ENCODE measurements around the gene MTHFS. TPM values are rescaled to one million over a fixed set of nuclear protein-coding genes. Genes with fewer than 3 reads are reported as not detected.

The MTHFS gene
- total and polyA plus RNA-seq, 12 donors = 10.1 to 38.5 (median 19.9) TPM

GRCh38 chr15:79804838-79805237, 92.0 kb downstream of the MTHFS start:
- WGBS, 2 donors = 97 to 100% methylated on average over 2 of the region's 2 CpGs

GRCh38 chr15:79798311-79798710, 98.5 kb downstream of the MTHFS start:
- no peak overlapping the region for H3K27ac ChIP-seq
- no peaks in the 10 kb centered on the region for H3K36me3 ChIP-seq
- no peak for ATAC-seq
- no peak for TF ChIP-seq CTCF (IDR thresholded peaks at IDR 0.05)
- no peaks in the 10 kb centered on the region for H3K4me1 ChIP-seq
- H3K27me3 ChIP-seq = no peaks in the 10 kb centered on the region
- no peak overlapping the region for H3K4me3 ChIP-seq
- intact Hi-C loops (cut with DNase I) = no loop called here
- peaks cover 0 to 3% (median 0%) of the 10 kb centered on the region in 11 donors for H3K9me3 ChIP-seq
- 77 to 81% methylated on average over 2 of the region's 2 CpGs for WGBS, 2 donors
- no peak for DNase-seq

More at GRCh38 chr15:79804838-79805237, 92.0 kb downstream of the MTHFS start:
- H3K27ac ChIP-seq = no peak overlapping the region
- peaks cover 0 to 4% (median 0%) of the 10 kb centered on the region in 11 donors for H3K9me3 ChIP-seq
- no peak for ATAC-seq
- no peaks in the 10 kb centered on the region for H3K36me3 ChIP-seq
- intact Hi-C loops (cut with DNase I) = no loop called here
- no peak for DNase-seq
- H3K27me3 ChIP-seq = no peaks in the 10 kb centered on the region
- H3K4me1 ChIP-seq = no peaks in the 10 kb centered on the region
- H3K4me3 ChIP-seq = no peak overlapping the region
- no peak for TF ChIP-seq CTCF (IDR thresholded peaks at IDR 0.05)

Other genes starting within 250 kb of the MTHFS start
- 10 to 100 TPM in 1 of 10 donors, 1 to 10 TPM in 1, under 1 TPM in 6, not detected in 2; 0.30 to 11.1 (median 0.67) TPM for gene BCL2A1, start 74.2 kb upstream of the MTHFS start, total RNA-seq
- 1 to 10 TPM in 1 of 2 donors, under 1 TPM in 1; 0.37 to 1.0 TPM for gene BCL2A1, start 74.2 kb upstream of the MTHFS start, polyA plus RNA-seq
- gene ZFAND6, start 162.7 kb upstream of the MTHFS start, total RNA-seq = 10 to 100 TPM; 65.9 to 89.5 (median 75.7) TPM
- 10 to 100 TPM; 34.5 to 70.7 TPM for gene ZFAND6, start 162.7 kb upstream of the MTHFS start, polyA plus RNA-seq

Data from heart right ventricle (tissue), 16 donors.